ENCODE results near the gene DNAH14.

The DNAH14 gene

DNA sequence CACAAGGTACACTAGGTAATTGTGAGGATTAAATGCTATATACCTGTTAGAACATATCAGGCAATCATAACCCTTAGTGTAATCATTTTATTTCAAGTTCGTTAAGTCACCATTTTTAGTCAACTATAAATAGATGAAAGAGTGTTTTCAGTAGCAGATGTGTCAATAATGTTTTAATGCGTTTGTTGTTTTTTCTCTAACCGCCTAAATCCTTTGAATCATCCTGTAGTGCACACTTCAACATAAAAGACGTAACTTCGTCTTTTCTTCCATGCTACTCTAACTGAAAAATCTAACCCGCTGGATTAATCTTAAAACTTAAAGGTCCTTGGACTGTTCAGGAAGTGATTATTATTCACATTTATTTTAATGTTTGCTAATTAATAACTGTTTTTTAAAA, 505.6 kb downstream of the DNAH14 start:
- no peak overlapping the region for H3K4me3 ChIP-seq (replicated peaks; ENCODE audit: low read depth, low read length)
- DNase-seq (ENCODE audit: extremely low read depth, insufficient read length) = no peak
- TF ChIP-seq, protein P1, sequence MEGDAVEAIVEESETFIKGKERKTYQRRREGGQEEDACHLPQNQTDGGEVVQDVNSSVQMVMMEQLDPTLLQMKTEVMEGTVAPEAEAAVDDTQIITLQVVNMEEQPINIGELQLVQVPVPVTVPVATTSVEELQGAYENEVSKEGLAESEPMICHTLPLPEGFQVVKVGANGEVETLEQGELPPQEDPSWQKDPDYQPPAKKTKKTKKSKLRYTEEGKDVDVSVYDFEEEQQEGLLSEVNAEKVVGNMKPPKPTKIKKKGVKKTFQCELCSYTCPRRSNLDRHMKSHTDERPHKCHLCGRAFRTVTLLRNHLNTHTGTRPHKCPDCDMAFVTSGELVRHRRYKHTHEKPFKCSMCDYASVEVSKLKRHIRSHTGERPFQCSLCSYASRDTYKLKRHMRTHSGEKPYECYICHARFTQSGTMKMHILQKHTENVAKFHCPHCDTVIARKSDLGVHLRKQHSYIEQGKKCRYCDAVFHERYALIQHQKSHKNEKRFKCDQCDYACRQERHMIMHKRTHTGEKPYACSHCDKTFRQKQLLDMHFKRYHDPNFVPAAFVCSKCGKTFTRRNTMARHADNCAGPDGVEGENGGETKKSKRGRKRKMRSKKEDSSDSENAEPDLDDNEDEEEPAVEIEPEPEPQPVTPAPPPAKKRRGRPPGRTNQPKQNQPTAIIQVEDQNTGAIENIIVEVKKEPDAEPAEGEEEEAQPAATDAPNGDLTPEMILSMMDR (IDR thresholded peaks at IDR 0.05; ENCODE audit: insufficient read depth, low read length, poor library complexity, severe bottlenecking) = no peak
- H3K27me3 ChIP-seq (replicated peaks; ENCODE audit: control insufficient read depth, insufficient read depth, low read length) = no peaks in the 10 kb centered on the region
- H3K36me3 ChIP-seq (ENCODE audit: control insufficient read depth, insufficient read depth, low read length) = no peaks in the 10 kb centered on the region

DNA sequence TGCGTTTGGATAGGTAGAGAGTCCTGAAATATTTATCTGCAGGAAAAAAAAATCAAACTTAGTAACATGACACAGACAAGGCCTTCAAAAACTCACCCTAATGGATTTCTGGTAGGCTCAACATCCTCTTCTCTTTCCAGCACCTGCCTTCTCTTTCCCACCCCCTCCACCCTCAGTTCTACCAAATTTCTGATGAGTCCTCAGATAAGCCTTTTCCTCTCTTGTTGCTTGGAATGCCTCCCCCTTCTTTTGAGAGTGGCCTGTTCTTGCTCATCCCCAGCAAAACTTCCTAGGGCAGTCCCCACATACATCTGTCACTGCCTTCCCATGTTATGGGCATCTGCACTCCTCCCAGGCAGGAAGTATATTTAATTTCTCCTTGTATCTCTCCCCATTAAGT, 506.0 kb downstream of the DNAH14 start:
- TF ChIP-seq, protein P1 (IDR thresholded peaks at IDR 0.05; ENCODE audit: insufficient read depth, low read length, poor library complexity, severe bottlenecking) = no peak
- DNase-seq (ENCODE audit: extremely low read depth, insufficient read length) = no peak
- H3K4me3 ChIP-seq (replicated peaks; ENCODE audit: low read depth, low read length) = no peak overlapping the region

DNA sequence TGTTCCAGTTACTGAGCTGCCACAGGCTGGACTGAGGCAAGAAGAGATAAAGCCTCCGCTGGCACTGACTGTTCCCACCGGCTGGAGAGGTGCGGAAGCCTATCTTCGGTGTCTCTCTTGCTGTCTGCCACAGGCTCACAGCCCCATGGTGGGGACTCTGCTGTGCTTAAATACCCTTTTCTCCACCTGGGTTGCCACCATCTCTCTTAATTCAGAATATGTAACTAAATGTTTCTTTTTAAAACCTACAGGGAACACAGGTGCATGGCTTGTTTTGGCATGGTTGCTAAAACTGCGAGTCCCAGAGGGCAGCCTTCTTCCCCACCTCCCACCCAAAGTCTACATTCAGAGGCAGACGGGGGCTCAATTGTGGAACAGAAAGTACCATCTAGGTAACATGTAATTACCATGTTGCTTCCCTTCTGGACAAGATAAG, 506.5 kb downstream of the DNAH14 start:
- no peak for DNase-seq (ENCODE audit: extremely low read depth, insufficient read length)
- Histone ChIP-seq H3K36me3 (ENCODE audit: control insufficient read depth, insufficient read depth, low read length) (no peaks in the 10 kb centered on the region), H3K27me3 (replicated peaks; ENCODE audit: control insufficient read depth, insufficient read depth, low read length) (no peaks in the 10 kb centered on the region), H3K4me3 (replicated peaks; ENCODE audit: low read depth, low read length) (no peak overlapping the region)
- TF ChIP-seq, protein P1 (IDR thresholded peaks at IDR 0.05; ENCODE audit: insufficient read depth, low read length, poor library complexity, severe bottlenecking) = no peak

More for the DNA sequence above, 506.0 kb downstream of the DNAH14 start:
- Histone ChIP-seq H3K27me3 (replicated peaks; ENCODE audit: control insufficient read depth, insufficient read depth, low read length) (no peaks in the 10 kb centered on the region), H3K36me3 (ENCODE audit: control insufficient read depth, insufficient read depth, low read length) (no peaks in the 10 kb centered on the region)

DNA sequence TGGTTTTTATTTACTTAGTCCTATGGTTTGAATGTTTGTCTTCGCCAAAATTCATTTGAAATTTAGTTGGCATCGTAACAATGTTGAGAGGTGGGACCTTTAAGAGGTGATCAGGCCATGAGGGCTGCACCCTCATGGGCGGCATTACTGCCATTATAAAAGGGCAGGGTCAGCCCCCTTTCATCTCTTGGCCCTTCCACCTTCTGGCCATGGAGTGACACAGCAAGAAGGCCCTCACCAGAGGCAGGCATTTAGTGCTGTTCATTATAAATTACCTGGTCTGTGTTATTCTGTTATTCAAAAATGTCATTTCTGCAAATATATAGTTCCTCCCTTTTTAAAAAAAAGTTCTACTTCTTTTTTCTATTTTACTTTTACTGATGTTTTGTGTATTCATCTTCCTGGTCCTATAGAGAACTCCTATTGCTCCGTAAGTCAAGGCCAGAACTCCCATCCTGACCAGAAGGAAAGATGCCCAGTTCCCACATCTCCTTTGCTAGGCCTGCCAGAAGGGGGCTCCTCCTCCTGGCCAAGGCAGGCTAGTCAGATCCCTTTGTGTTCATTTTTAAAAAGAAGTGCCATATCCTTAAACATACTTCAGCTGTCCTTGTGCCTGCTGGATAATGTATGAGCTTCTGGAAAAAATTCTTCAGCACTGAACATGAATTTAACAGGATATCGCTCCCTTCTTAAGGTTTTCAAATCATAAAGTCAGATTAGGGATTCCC, 508.4 kb downstream of the DNAH14 start:
- no peak for DNase-seq (ENCODE audit: extremely low read depth, insufficient read length)
- Histone ChIP-seq H3K27me3 (replicated peaks; ENCODE audit: control insufficient read depth, insufficient read depth, low read length) (no peaks in the 10 kb centered on the region), H3K4me3 (replicated peaks; ENCODE audit: low read depth, low read length) (no peak overlapping the region), H3K36me3 (ENCODE audit: control insufficient read depth, insufficient read depth, low read length) (no peaks in the 10 kb centered on the region)
- TF ChIP-seq, protein P1 (IDR thresholded peaks at IDR 0.05; ENCODE audit: insufficient read depth, low read length, poor library complexity, severe bottlenecking) = peak; percentile 43

DNA sequence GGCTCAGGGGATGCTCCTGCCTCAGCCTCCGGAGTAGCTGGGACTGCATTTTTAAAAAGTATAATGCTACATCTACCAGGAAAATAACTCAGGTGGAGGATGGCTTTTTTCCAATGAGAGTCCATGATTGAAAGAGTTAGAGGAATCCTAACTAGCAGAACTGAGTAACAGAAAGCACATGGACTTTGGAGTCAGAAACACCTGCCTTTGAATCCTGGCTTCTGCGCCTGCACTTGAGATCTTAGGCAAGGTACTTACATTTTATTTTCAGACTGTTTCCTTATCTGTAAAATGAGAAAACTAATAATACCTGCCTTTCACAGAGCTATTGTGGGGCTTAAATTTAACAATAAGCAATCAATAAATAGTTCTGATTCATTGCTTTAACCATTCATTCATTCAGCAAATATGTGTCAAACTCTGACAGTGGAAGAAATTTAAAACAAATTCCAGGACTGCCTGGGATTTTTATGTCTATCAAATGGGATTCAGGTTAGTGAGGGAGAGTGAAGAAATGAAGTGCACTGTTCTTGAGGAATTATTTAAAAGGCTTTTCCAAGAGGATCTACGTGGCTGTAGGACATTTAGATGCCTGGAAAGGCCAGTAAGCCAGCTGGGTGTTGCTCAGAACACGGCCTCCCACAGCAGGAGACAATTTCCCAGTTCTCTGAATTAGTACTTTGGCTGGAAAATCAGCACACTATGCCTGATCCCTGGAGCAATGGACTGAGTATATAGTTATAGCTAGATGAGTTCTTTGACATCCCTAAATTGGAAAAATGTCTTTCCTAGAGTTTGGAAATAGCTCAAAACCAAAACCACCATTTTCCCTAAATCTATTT, 511.1 kb downstream of the DNAH14 start:
- no peaks in the 10 kb centered on the region for H3K27me3 ChIP-seq (replicated peaks; ENCODE audit: control insufficient read depth, insufficient read depth, low read length)
- H3K36me3 ChIP-seq (ENCODE audit: control insufficient read depth, insufficient read depth, low read length) = no peaks in the 10 kb centered on the region
- DNase-seq (ENCODE audit: extremely low read depth, insufficient read length) = no peak
- TF ChIP-seq, protein P1 (IDR thresholded peaks at IDR 0.05; ENCODE audit: insufficient read depth, low read length, poor library complexity, severe bottlenecking) = no peak
- H3K4me3 ChIP-seq (replicated peaks; ENCODE audit: low read depth, low read length) = no peak overlapping the region
